Right lobe of liver (tissue), 6 donors: ENCODE results near the gene VWA8. TPM values are rescaled to one million over a fixed set of nuclear protein-coding genes. Genes with fewer than 3 reads are reported as not detected.

ENCODE experiments used
- ATAC-seq, 4 donors: fragments of 200-7000 bp; cut with Tn5 transposase; one replicate each; pipeline ENCODE4 v1.9.1; 2020; ENCODE audit warnings: mild to moderate bottlenecking in 4 of 4, moderate library complexity in 4 of 4
- DNase-seq, 3 donors: peaks; one replicate each; pipeline ENCODE4 v3.0.0-alpha.2; 2020
- H3K27ac ChIP-seq, 3 donors: fragments of 200-600 bp; one replicate each; pipeline ENCODE4 v1.8.0; 2022
- H3K27me3 ChIP-seq, 2 donors: fragments of 200-600 bp; one replicate each; pipeline ENCODE4 v1.8.0; 2022
- H3K36me3 ChIP-seq, 4 donors: fragments of 200-600 bp; sonication (generic) in 1 of 4; one replicate each; pipeline versions ENCODE4 v1.5.1 to v1.8.0; 2017 to 2022; ENCODE audit warnings: control low read depth in 1 of 4
- H3K4me1 ChIP-seq, 4 donors: fragments of 200-600 bp; sonication (generic) in 1 of 4; one replicate each; pipeline versions ENCODE4 v1.5.1 to v1.8.0; 2017 to 2022; ENCODE audit warnings: control low read depth in 1 of 4
- H3K4me3 ChIP-seq, 3 donors: fragments of 200-600 bp; one replicate each; pipeline ENCODE4 v1.8.0; 2022
- H3K9me3 ChIP-seq, 4 donors: fragments of 200-600 bp; sonication (generic) in 1 of 4; one replicate each; pipeline versions ENCODE4 v1.5.1 to v1.8.0; 2017 to 2022; ENCODE audit warnings: control low read depth in 1 of 4
- CTCF ChIP-seq, 4 donors: fragments of 200-600 bp in 3 of 4; fragments of 450-650 bp in 1 of 4; IDR thresholded peaks; one replicate each; pipeline versions ENCODE4 v1.5.1 to v1.8.0; 2016 to 2022; ENCODE audit warnings: antibody characterized with exemption in 4 of 4, mild to moderate bottlenecking in 2 of 4
- POLR2A ChIP-seq: fragments of 450-650 bp; IDR thresholded peaks from one replicate; pipeline ENCODE4 v1.6.1; 2017; ENCODE audit warnings: antibody characterized with exemption, mild to moderate bottlenecking
- WGBS: methylation state at CpG from one replicate; pipeline ENCODE4 v1.1.6; 2018; ENCODE audit warnings: low coverage, low lambda C conversion rate; ENCODE audit not compliant: insufficient coverage; ENCODE audit errors: missing lambda C conversion rate; 5-methylcytosine and 5-hydroxymethylcytosine counted together
- intact Hi-C, 2 donors: fragments of 100-400 bp; cut with DNase I; formaldehyde crosslinking; loops; one replicate each; pipeline versions ENCODE4 v1.11.2 to v1.14.1; 2022
- total RNA-seq, 6 experiments: library from RNA; depleted of rRNA in 2 of 6; stranded (reverse); fragments of >200 nt in 2 of 6; fragmentation: NEBNext Ultra II Directional in 3 of 6; extraction: Animal tissue kit (Norgen Biotek cat#: 25700) in 3 of 6; gene quantifications; one replicate each; pipeline versions ENCODE4 v1.1.0 to v1.2.4, GENCODE V29; 2016 to 2023
- donor health status: DM: no; HTN: yes; CAD: no.
- donor health status: DM: no; HTN: no; CAD: no.
- donor health status: DM: no; HTN: no; CAD: no.
- donor health status: DM: no; HTN: yes; CAD: no.
- donor health status: DM: no; HTN: yes; CAD: no.

VWA8 gene
- total RNA-seq, 6 experiments from 2014 or later: 19.4 to 33.8 (median 30.8) TPM

GRCh38 chr13:41582027-41582463 is 378.9 kb downstream of the VWA8 start:
- intact Hi-C loops: no loop called here
- no peak for DNase-seq
- ATAC-seq: peak in 1 of 4 donors; percentile 47
- Histone ChIP-seq H3K27me3 (no peaks in the 10 kb centered on the region), H3K4me3 (no peak overlapping the region), H3K36me3 (peaks cover 0 to 7% (median 1%) of the 10 kb centered on the region in 4 donors), H3K9me3 (no peaks in the 10 kb centered on the region), H3K27ac (no peak overlapping the region), H3K4me1 (peaks cover 0 to 11% (median 4%) of the 10 kb centered on the region in 4 donors)
- TF ChIP-seq POLR2A (no peak), CTCF (IDR thresholded peaks at IDR 0.05) (no peak)
- 51% methylated on average over 6 of the region's 6 CpGs for WGBS

- no peak overlapping the region for H3K4me3 ChIP-seq
- H3K9me3 ChIP-seq: no peaks in the 10 kb centered on the region
- peaks cover 0 to 7% (median 2%) of the 10 kb centered on the region in 4 donors for H3K36me3 ChIP-seq
- peaks cover 0 to 14% (median 7%) of the 10 kb centered on the region in 4 donors for H3K4me1 ChIP-seq
- intact Hi-C loops: no loop called here
- H3K27ac ChIP-seq: no peak overlapping the region
- no peak for TF ChIP-seq CTCF (IDR thresholded peaks at IDR 0.05)
- TF ChIP-seq POLR2A: no peak
- ATAC-seq (no peak), DNase-seq (no peak)
- H3K27me3 ChIP-seq: no peaks in the 10 kb centered on the region
Observed at GRCh38 chr13:41580345-41580744, 380.6 kb downstream of the VWA8 start.

- 100% methylated on average over 5 of the region's 6 CpGs for WGBS
- Histone ChIP-seq H3K4me3 (no peak overlapping the region), H3K27ac (no peak overlapping the region), H3K9me3 (no peaks in the 10 kb centered on the region), H3K27me3 (no peaks in the 10 kb centered on the region), H3K36me3 (peaks cover 0 to 7% (median 2%) of the 10 kb centered on the region in 4 donors), H3K4me1 (peaks cover 0 to 14% (median 7%) of the 10 kb centered on the region in 4 donors)
- intact Hi-C loops: no loop called here
- no peak for DNase-seq
- ATAC-seq: no peak
- TF ChIP-seq CTCF (IDR thresholded peaks at IDR 0.05) (no peak), POLR2A (no peak)
Observed at GRCh38 chr13:41579881-41580280, 381.0 kb downstream of the VWA8 start.

- no peak overlapping the region for H3K27ac ChIP-seq
- no peak for DNase-seq
- no peaks in the 10 kb centered on the region for H3K9me3 ChIP-seq
- WGBS: 93% methylated on average over 6 of the region's 6 CpGs
- peaks cover 0 to 14% (median 7%) of the 10 kb centered on the region in 4 donors for H3K4me1 ChIP-seq
- TF ChIP-seq POLR2A: no peak
- TF ChIP-seq CTCF (IDR thresholded peaks at IDR 0.05): no peak
- peaks cover 0 to 7% (median 2%) of the 10 kb centered on the region in 4 donors for H3K36me3 ChIP-seq
- ATAC-seq: no peak
- H3K27me3 ChIP-seq: no peaks in the 10 kb centered on the region
- intact Hi-C loops: no loop called here
- H3K4me3 ChIP-seq: no peak overlapping the region
Observed at GRCh38 chr13:41579168-41579567, 381.7 kb downstream of the VWA8 start.

GRCh38 chr13:41578371-41578770 is 382.5 kb downstream of the VWA8 start:
- DNase-seq: no peak
- Histone ChIP-seq H3K27me3 (no peaks in the 10 kb centered on the region), H3K4me1 (peaks cover 0 to 14% (median 7%) of the 10 kb centered on the region in 4 donors), H3K27ac (peak overlapping the region in 2 of 3 donors; percentile 78 to 79), H3K36me3 (peaks cover 0 to 7% (median 2%) of the 10 kb centered on the region in 4 donors), H3K9me3 (no peaks in the 10 kb centered on the region), H3K4me3 (no peak overlapping the region)
- WGBS: 93% methylated on average over 5 of the region's 5 CpGs
- TF ChIP-seq POLR2A: no peak
- TF ChIP-seq CTCF (IDR thresholded peaks at IDR 0.05): no peak
- intact Hi-C loops: no loop called here
- no peak for ATAC-seq
